KMS-11 (cell line): ENCODE results near the gene TMEM31.

Experiments
- H2AFZ ChIP-seq: fragments of 200-600 bp; sonication (generic); 2 replicates; pipeline ENCODE4 v1.6.1; 2016; ENCODE audit warnings: antibody characterized with exemption, mixed run types, low read depth
- H3K27ac ChIP-seq: fragments of 200-600 bp; sonication (generic); 2 replicates; pipeline ENCODE4 v1.6.1; 2016; ENCODE audit warnings: mild to moderate bottlenecking, mixed run types
- H3K27me3 ChIP-seq: fragments of 200-600 bp; sonication (generic); 2 replicates; pipeline ENCODE4 v1.6.1; 2017; ENCODE audit warnings: mild to moderate bottlenecking, low read depth, mixed run types, moderate library complexity; ENCODE audit not compliant: insufficient read depth
- H3K36me3 ChIP-seq: fragments of 200-600 bp; sonication (generic); 2 replicates; pipeline ENCODE4 v1.6.1; 2017; ENCODE audit warnings: mild to moderate bottlenecking, mixed run types; ENCODE audit not compliant: insufficient read depth
- H3K4me1 ChIP-seq: fragments of 200-600 bp; sonication (generic); 2 replicates; pipeline ENCODE4 v1.6.1; 2016; ENCODE audit warnings: mild to moderate bottlenecking, low read depth, mixed run types; ENCODE audit not compliant: poor library complexity, severe bottlenecking
- H3K4me2 ChIP-seq: fragments of 200-600 bp; sonication (generic); 2 replicates; pipeline ENCODE4 v1.7.0; 2016; ENCODE audit warnings: mild to moderate bottlenecking, mixed run types
- H3K4me3 ChIP-seq: fragments of 200-600 bp; sonication (generic); IDR thresholded peaks from 2 replicates; pipeline ENCODE4 v1.6.1; 2017; ENCODE audit warnings: low read depth, low read length, mixed read lengths; ENCODE audit not compliant: insufficient read depth
- H3K79me2 ChIP-seq: fragments of 200-600 bp; sonication (generic); 2 replicates; pipeline ENCODE4 v1.6.1; 2016; ENCODE audit warnings: low read depth, mixed run types; ENCODE audit not compliant: insufficient read depth
- H3K9ac ChIP-seq: fragments of 200-600 bp; sonication (generic); 2 replicates; pipeline ENCODE4 v1.6.1; 2016; ENCODE audit warnings: mild to moderate bottlenecking, mixed run types
- H4K20me1 ChIP-seq: fragments of 200-600 bp; sonication (generic); 2 replicates; pipeline ENCODE4 v1.6.1; 2016; ENCODE audit warnings: mild to moderate bottlenecking, mixed run types; ENCODE audit not compliant: insufficient read depth
- TF ChIP-seq, protein P1 (sequence below): fragments of 200-600 bp; sonication (generic); conservative IDR thresholded peaks from 2 replicates; pipeline ENCODE4 v1.6.1; 2017; ENCODE audit warnings: low read depth, mild to moderate bottlenecking, antibody characterized with exemption, low read length, moderate library complexity, mixed read lengths

TMEM31 gene

DNA sequence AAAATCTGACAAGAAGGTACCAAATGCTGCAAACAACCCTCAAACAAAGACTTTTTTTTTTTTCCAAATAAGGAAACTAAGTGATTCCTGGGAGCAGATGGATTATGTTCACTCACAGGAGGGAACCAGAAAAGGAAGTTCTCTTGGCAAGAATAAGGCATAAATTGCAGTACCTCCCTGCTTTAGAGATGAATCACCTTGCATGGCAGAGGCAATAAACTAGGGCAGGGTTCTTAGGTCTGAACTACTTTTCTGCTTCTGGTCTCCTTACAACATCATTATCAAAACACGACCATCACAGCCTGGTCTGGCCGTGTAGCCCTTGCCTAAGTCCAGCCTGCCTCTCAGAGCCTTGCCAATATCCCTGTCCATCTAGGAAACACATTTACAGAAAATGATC is 6.3 kb downstream of the TMEM31 start:
- Histone ChIP-seq H3K79me2 (no peaks in the 10 kb centered on the region), H3K4me1 (peaks cover 2% of the 10 kb centered on the region), H3K4me3 (no peak overlapping the region), H3K36me3 (no peaks in the 10 kb centered on the region), H3K27me3 (no peaks in the 10 kb centered on the region), H4K20me1 (no peaks in the 10 kb centered on the region), H3K27ac (no peak overlapping the region), H3K9ac (no peak overlapping the region), H2AFZ (no peak overlapping the region), H3K4me2 (no peak overlapping the region)
- TF ChIP-seq, protein P1, sequence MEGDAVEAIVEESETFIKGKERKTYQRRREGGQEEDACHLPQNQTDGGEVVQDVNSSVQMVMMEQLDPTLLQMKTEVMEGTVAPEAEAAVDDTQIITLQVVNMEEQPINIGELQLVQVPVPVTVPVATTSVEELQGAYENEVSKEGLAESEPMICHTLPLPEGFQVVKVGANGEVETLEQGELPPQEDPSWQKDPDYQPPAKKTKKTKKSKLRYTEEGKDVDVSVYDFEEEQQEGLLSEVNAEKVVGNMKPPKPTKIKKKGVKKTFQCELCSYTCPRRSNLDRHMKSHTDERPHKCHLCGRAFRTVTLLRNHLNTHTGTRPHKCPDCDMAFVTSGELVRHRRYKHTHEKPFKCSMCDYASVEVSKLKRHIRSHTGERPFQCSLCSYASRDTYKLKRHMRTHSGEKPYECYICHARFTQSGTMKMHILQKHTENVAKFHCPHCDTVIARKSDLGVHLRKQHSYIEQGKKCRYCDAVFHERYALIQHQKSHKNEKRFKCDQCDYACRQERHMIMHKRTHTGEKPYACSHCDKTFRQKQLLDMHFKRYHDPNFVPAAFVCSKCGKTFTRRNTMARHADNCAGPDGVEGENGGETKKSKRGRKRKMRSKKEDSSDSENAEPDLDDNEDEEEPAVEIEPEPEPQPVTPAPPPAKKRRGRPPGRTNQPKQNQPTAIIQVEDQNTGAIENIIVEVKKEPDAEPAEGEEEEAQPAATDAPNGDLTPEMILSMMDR = no peak

GRCh38 chrX:103718120-103718519 is 7.4 kb downstream of the TMEM31 start:
- H2AFZ ChIP-seq = no peak overlapping the region
- H3K9ac ChIP-seq = no peak overlapping the region
- no peaks in the 10 kb centered on the region for H4K20me1 ChIP-seq
- H3K36me3 ChIP-seq = no peaks in the 10 kb centered on the region
- H3K4me3 ChIP-seq = no peak overlapping the region
- H3K27me3 ChIP-seq = no peaks in the 10 kb centered on the region
- H3K79me2 ChIP-seq = no peaks in the 10 kb centered on the region
- TF ChIP-seq, protein P1 = no peak
- H3K27ac ChIP-seq = no peak overlapping the region
- no peak overlapping the region for H3K4me2 ChIP-seq
- no peaks in the 10 kb centered on the region for H3K4me1 ChIP-seq

DNA sequence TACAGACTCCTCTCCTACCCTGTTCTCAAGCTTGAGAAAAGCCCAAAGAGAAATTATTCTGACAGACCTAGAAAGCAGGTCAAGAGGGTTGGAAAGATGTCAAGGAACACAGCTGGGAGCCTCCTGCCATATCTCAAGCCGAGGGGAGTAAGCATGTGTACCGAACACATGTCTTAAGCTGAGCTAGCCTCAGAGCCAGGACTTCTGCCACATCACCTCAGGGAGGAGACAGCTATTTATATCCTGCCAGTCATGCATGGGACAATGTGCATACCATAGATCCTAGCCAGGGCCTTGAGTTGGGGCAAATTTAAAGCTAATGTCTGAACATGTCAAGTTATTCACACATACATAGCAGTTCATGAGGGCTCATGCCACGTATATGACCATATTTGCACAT is 11.8 kb downstream of the TMEM31 start:
- no peaks in the 10 kb centered on the region for H3K36me3 ChIP-seq
- H3K27me3 ChIP-seq = no peaks in the 10 kb centered on the region

DNA sequence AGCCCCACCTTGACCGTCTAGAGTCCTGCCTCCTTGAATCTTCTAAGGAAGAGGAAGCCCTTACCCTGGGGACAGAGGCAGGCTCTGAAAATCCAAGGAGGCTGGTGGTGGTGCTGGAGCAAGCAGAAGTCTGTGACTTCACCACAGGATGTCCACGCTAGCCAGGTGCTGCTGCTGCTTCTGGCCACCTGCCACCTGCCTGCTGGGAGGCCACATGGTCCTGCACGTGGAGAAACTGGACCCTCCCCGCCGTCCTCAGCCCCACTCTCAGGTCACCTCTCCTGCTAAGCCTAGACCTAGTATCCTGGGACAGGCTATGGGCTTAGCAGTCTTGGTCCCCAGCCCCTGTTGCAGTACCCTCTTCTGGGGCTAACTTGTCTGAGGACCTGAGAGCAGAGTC is 15.8 kb downstream of the TMEM31 start:
- TF ChIP-seq, protein P1 = no peak
- H3K4me1 ChIP-seq = peaks cover 7% of the 10 kb centered on the region
- no peaks in the 10 kb centered on the region for H4K20me1 ChIP-seq

More for the DNA sequence above, 11.8 kb downstream of the TMEM31 start:
- no peaks in the 10 kb centered on the region for H4K20me1 ChIP-seq
- H3K27ac ChIP-seq = no peak overlapping the region
- no peak overlapping the region for H3K4me3 ChIP-seq
- no peak overlapping the region for H3K9ac ChIP-seq
- no peak overlapping the region for H3K4me2 ChIP-seq
- H3K79me2 ChIP-seq = no peaks in the 10 kb centered on the region
- no peaks in the 10 kb centered on the region for H3K4me1 ChIP-seq
- TF ChIP-seq, protein P1 = no peak
- H2AFZ ChIP-seq = no peak overlapping the region

More for the DNA sequence above, 15.8 kb downstream of the TMEM31 start:
- H3K36me3 ChIP-seq = no peaks in the 10 kb centered on the region
- no peak overlapping the region for H3K4me3 ChIP-seq
- no peaks in the 10 kb centered on the region for H3K79me2 ChIP-seq
- no peak overlapping the region for H3K4me2 ChIP-seq
- H2AFZ ChIP-seq = no peak overlapping the region
- no peaks in the 10 kb centered on the region for H3K27me3 ChIP-seq
- no peak overlapping the region for H3K9ac ChIP-seq
- H3K27ac ChIP-seq = no peak overlapping the region
